Cardiac muscle cell (in vitro differentiated cells and primary cell): ENCODE measurements around the gene RNF13. TPM values are rescaled to one million over a fixed set of nuclear protein-coding genes. Genes with fewer than 3 reads are reported as not detected.
"Not testable (repeated sequence)": the region's sequence is repeated elsewhere in the genome, so short reads cannot be mapped to it uniquely, and the experiment has no call there.

Source experiments
- DNase-seq, 2 donors: peaks; one replicate each; pipeline versions ENCODE4 v3.0.0 to v3.0.0-alpha.2; 2010 to 2017; ENCODE audit warnings: low read depth in 1 of 2, low spot score in 1 of 2
- H3K27ac ChIP-seq: fragments of 200-600 bp; sonication (generic); 2 replicates; pipeline ENCODE4 v1.5.1; 2016
- H3K27me3 ChIP-seq: fragments of 200-600 bp; sonication (generic); 2 replicates; pipeline ENCODE4 v1.6.0; 2016; ENCODE audit warnings: control low read depth
- H3K36me3 ChIP-seq: fragments of 200-600 bp; sonication (generic); 2 replicates; pipeline ENCODE4 v1.5.1; 2016; ENCODE audit warnings: control low read depth
- H3K4me1 ChIP-seq: fragments of 200-600 bp; sonication (generic); 2 replicates; pipeline ENCODE4 v1.8.1; 2017; ENCODE audit warnings: low read depth, mild to moderate bottlenecking, mixed run types
- H3K4me3 ChIP-seq: fragments of 200-600 bp; sonication (generic); 2 replicates; pipeline ENCODE4 v1.5.1; 2016; ENCODE audit warnings: mild to moderate bottlenecking
- H3K9me3 ChIP-seq: fragments of 200-600 bp; sonication (generic); 2 replicates; pipeline ENCODE4 v1.5.1; 2017; ENCODE audit warnings: low read depth, mild to moderate bottlenecking, control low read depth
- CTCF ChIP-seq: IDR thresholded peaks from 2 replicates; pipeline ENCODE4 v1.5.1; 2012; ENCODE audit warnings: low read depth, mild to moderate bottlenecking, low read length
- polyA plus RNA-seq: library from polyadenylated mRNA; unstranded; fragments of >200 nt; fragmentation: Nextera tagmentation; extraction: Ambion mirVana; gene quantifications from 2 replicates; pipeline ENCODE4 v1.2.1, GENCODE V29; 2016
- total RNA-seq: library from RNA; depleted of rRNA; stranded (reverse); fragments of >200 nt; gene quantifications from 2 replicates; pipeline ENCODE4 v1.2.3, GENCODE V29; 2016

The RNF13 gene
- total and polyA plus RNA-seq, 2 experiments from 2014 or later = 15.9 to 44.7 TPM

DNA sequence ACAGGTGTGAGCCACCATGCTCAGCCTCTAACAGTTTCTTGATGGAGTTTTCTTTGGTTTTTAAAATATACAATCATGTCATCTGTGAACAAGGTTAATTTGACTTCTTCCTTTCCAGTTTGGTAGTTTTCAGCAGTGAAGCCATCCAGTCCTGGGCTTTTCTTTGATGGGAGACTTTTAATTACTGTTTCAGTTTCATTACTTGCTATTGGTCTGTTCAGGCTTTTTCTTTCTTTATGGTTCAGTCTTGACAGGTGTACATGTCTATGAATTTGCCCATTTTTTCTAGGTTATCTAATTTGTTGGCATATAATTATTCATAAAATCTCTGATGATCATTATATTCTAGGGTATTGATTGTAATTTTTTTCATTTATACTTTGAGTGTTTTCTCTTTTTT, 120.8 kb downstream of the RNF13 start:
- Histone ChIP-seq H3K36me3 (no peaks in the 10 kb centered on the region), H3K27ac (no peak overlapping the region), H3K27me3 (no peaks in the 10 kb centered on the region), H3K4me3 (no peak overlapping the region), H3K4me1 (no peaks in the 10 kb centered on the region), H3K9me3 (no peaks in the 10 kb centered on the region)
- DNase-seq = no peak
- TF ChIP-seq CTCF = no peak

DNA sequence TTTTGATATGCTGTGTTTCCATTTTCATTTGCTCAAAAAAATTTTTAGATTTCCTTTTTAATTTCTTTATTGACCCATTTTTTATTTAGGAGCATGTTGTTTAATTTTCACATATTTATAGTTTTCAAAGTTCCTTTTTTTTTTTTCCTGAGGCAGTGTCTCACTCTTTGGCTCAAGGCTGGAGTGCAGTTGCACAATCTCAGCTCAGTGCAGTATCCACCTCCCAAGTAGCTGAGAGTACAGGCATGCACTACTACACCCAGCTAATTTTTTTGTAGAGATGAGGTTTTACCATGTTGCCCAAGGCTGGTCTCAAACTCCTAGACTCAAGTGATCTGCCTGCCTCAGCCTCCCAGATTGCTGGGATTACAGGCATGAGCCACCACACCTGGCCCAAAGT, 121.5 kb downstream of the RNF13 start:
- TF ChIP-seq CTCF = no peak
- H3K27ac ChIP-seq = no peak overlapping the region
- no peaks in the 10 kb centered on the region for H3K9me3 ChIP-seq
- H3K36me3 ChIP-seq = no peaks in the 10 kb centered on the region
- H3K4me1 ChIP-seq = peaks cover under 1% of the 10 kb centered on the region
- peak in 1 of 2 donors; percentile 87 for DNase-seq
- no peak overlapping the region for H3K4me3 ChIP-seq
- no peaks in the 10 kb centered on the region for H3K27me3 ChIP-seq

DNA sequence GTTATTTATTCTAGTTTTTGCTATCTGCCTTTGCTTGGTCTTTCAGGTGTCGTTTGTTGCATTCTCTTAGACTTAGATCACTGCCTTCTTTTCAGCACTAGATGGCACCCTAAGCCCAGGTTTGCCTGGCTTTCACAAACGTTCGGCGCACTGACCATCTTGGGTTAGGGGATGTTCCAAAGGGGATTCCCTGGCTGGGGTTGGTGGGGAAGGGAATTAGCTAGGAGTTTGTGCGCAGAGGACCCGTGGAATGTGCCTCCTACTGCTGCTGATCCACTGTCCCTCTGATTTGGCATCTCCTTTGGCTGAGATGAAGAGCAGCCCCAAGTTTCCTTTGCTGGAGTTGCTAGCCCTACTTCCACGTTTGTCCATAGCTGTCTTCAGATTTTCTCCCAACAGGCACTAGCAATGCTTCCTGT, 123.8 kb downstream of the RNF13 start:
- Histone ChIP-seq H3K27ac (no peak overlapping the region), H3K4me3 (no peak overlapping the region), H3K36me3 (no peaks in the 10 kb centered on the region), H3K27me3 (no peaks in the 10 kb centered on the region), H3K4me1 (peaks cover 5% of the 10 kb centered on the region), H3K9me3 (no peaks in the 10 kb centered on the region)
- TF ChIP-seq CTCF = peak; percentile 79
- peak; percentile 58 to 75 for DNase-seq

- H3K27ac ChIP-seq, H3K4me1 ChIP-seq, H3K4me3 ChIP-seq, H3K9me3 ChIP-seq, H3K27me3 ChIP-seq, H3K36me3 ChIP-seq: not testable (repeated sequence)
- peak in 1 of 2 donors; percentile 19 for DNase-seq
Observed at GRCh38 chr3:149938392-149939055, 125.5 kb downstream of the RNF13 start.

DNA sequence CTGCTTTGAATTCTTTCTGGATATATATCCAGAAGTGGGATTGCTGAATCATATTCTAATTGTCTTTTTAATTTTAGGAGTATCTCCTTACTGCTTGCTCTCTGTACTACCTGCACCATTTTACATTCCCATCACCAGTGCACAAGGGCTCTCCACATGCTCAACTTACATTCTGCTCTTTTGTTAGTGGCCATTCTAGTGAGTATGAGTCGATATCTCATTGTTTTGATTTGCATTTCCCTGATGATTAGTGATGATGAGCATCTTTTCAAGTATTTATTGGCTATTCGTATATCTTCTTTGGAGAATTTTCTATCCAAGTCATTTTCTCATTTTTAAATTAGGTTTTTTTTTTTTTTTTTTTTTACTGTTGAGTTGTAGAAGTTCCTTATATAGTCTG, 128.2 kb downstream of the RNF13 start:
- H3K27ac ChIP-seq = no peak overlapping the region
- H3K36me3 ChIP-seq = no peaks in the 10 kb centered on the region
- peaks cover 5% of the 10 kb centered on the region for H3K4me1 ChIP-seq
- no peak overlapping the region for H3K4me3 ChIP-seq
- no peaks in the 10 kb centered on the region for H3K9me3 ChIP-seq
- H3K27me3 ChIP-seq = no peaks in the 10 kb centered on the region
- TF ChIP-seq CTCF = no peak
- no peak for DNase-seq

- peaks cover 5% of the 10 kb centered on the region for H3K4me1 ChIP-seq
- H3K36me3 ChIP-seq = no peaks in the 10 kb centered on the region
- TF ChIP-seq CTCF = no peak
- no peak overlapping the region for H3K27ac ChIP-seq
- no peak for DNase-seq
- no peaks in the 10 kb centered on the region for H3K9me3 ChIP-seq
- no peaks in the 10 kb centered on the region for H3K27me3 ChIP-seq
- no peak overlapping the region for H3K4me3 ChIP-seq
Observed at GRCh38 chr3:149941946-149942345, 128.9 kb downstream of the RNF13 start.
